Vagina (tissue), 2 donors: ENCODE measurements around the gene ALOXE3.

Experiments used
- POLR2A ChIP-seq, 2 donors: fragments of 450-650 bp; IDR thresholded peaks; one replicate each; pipeline ENCODE4 v1.6.1; 2017; ENCODE audit warnings: antibody characterized with exemption in 2 of 2, mild to moderate bottlenecking in 2 of 2, moderate library complexity in 2 of 2
- POLR2AphosphoS5 ChIP-seq, 2 donors: sonication (generic); formaldehyde crosslinking; IDR thresholded peaks; one replicate each; pipeline ENCODE4 v1.9.0; 2017; ENCODE audit warnings: antibody characterized with exemption in 2 of 2, mild to moderate bottlenecking in 2 of 2, low read depth in 1 of 2; ENCODE audit not compliant: insufficient read depth in 1 of 2
- TF ChIP-seq, protein P1 (sequence below), 3 experiments: fragments of 450-650 bp in 2 of 3; fragments of 200-600 bp in 1 of 3; sonication (generic) in 1 of 3; IDR thresholded peaks; one replicate each; pipeline ENCODE4 v1.5.1; 2017 to 2019; ENCODE audit warnings: antibody characterized with exemption in 3 of 3, mild to moderate bottlenecking in 2 of 3, moderate library complexity in 2 of 3

DNA sequence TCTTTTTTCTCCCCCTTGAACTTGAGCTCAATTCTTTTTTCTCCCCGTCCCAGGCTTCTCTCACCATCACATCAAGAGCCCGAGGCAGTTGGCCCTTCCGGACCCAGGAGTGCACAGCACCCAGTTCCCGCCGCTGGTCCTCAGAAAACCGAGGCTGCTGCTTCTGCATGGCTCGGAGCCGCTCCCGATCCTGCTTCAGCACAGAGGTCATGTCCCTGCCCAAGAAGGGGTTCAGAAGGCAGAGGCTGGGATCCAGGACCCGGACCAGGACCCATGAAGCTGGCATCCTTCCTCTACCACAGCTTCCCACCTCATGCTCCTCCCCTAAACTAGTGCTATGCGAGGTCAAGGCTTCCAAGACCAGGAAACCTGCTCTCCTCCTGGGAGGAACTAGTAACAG is 23.4 kb upstream of the ALOXE3 start:
- TF ChIP-seq, protein P1, sequence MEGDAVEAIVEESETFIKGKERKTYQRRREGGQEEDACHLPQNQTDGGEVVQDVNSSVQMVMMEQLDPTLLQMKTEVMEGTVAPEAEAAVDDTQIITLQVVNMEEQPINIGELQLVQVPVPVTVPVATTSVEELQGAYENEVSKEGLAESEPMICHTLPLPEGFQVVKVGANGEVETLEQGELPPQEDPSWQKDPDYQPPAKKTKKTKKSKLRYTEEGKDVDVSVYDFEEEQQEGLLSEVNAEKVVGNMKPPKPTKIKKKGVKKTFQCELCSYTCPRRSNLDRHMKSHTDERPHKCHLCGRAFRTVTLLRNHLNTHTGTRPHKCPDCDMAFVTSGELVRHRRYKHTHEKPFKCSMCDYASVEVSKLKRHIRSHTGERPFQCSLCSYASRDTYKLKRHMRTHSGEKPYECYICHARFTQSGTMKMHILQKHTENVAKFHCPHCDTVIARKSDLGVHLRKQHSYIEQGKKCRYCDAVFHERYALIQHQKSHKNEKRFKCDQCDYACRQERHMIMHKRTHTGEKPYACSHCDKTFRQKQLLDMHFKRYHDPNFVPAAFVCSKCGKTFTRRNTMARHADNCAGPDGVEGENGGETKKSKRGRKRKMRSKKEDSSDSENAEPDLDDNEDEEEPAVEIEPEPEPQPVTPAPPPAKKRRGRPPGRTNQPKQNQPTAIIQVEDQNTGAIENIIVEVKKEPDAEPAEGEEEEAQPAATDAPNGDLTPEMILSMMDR (IDR thresholded peaks at IDR 0.05): no peak
- no peak for TF ChIP-seq POLR2A (IDR thresholded peaks at IDR 0.05)
- TF ChIP-seq POLR2AphosphoS5 (IDR thresholded peaks at IDR 0.05; ENCODE audit: insufficient read depth in 1 of 2, low read depth in 1 of 2): no peak
